Smooth muscle cell (in vitro differentiated cells): ENCODE results near the gene PPP6R2. TPM values are rescaled to one million over a fixed set of nuclear protein-coding genes. Genes with fewer than 3 reads are reported as not detected.
"Not testable (repeated sequence)": the region's sequence is repeated elsewhere in the genome, so short reads cannot be mapped to it uniquely, and the experiment has no call there.

Experiments
- DNase-seq: peaks from one replicate; lab custom pipeline; 2025; ENCODE audit not compliant: unreplicated experiment; lab: John Stamatoyannopoulos, UW
- H2AFZ ChIP-seq: fragments of 200-600 bp; sonication (generic); 2 replicates; pipeline ENCODE4 v1.6.0; 2016; ENCODE audit warnings: antibody characterized with exemption, low read depth, mild to moderate bottlenecking
- H3F3A ChIP-seq: fragments of 200-600 bp; sonication (generic); 2 replicates; pipeline ENCODE4 v1.6.0; 2017; ENCODE audit warnings: antibody characterized with exemption, low read depth
- H3K27ac ChIP-seq: fragments of 200-600 bp; sonication (generic); 2 replicates; pipeline ENCODE4 v1.5.1; 2016; ENCODE audit warnings: low read depth, mild to moderate bottlenecking
- H3K27me3 ChIP-seq: fragments of 200-600 bp; sonication (generic); 2 replicates; pipeline ENCODE4 v1.6.1; 2016; ENCODE audit warnings: low read depth, mild to moderate bottlenecking
- H3K36me3 ChIP-seq: fragments of 200-600 bp; sonication (generic); 2 replicates; pipeline ENCODE4 v1.5.1; 2016; ENCODE audit warnings: low read depth
- H3K4me1 ChIP-seq: fragments of 200-600 bp; sonication (generic); 2 replicates; pipeline ENCODE4 v1.5.1; 2016; ENCODE audit warnings: low read depth
- H3K4me2 ChIP-seq: fragments of 200-600 bp; sonication (generic); 2 replicates; pipeline ENCODE4 v1.6.0; 2016; ENCODE audit warnings: mild to moderate bottlenecking
- H3K4me3 ChIP-seq: fragments of 200-600 bp; sonication (generic); 2 replicates; pipeline ENCODE4 v1.5.1; 2016; ENCODE audit warnings: mild to moderate bottlenecking
- H3K79me2 ChIP-seq: fragments of 200-600 bp; sonication (generic); 2 replicates; pipeline ENCODE4 v1.6.0; 2016; ENCODE audit warnings: low read depth, mild to moderate bottlenecking
- H3K9ac ChIP-seq: fragments of 200-600 bp; sonication (generic); 2 replicates; pipeline ENCODE4 v1.6.0; 2016; ENCODE audit warnings: low read depth
- H3K9me3 ChIP-seq: fragments of 200-600 bp; sonication (generic); replicated peaks from 2 replicates; pipeline ENCODE4 v1.5.1; 2016; ENCODE audit warnings: low read depth
- H4K20me1 ChIP-seq: fragments of 200-600 bp; sonication (generic); 2 replicates; pipeline ENCODE4 v1.6.0; 2016; ENCODE audit warnings: low read depth
- CTCF ChIP-seq: fragments of 200-600 bp; sonication (generic); IDR thresholded peaks from 2 replicates; pipeline ENCODE4 v1.5.1; 2017; ENCODE audit warnings: borderline replicate concordance, mild to moderate bottlenecking, antibody characterized with exemption; ENCODE audit not compliant: insufficient read depth, poor library complexity, severe bottlenecking
- WGBS: methylation state at CpG from one replicate; pipeline ENCODE4 v1.1.7; 2016; ENCODE audit warnings: low lambda C conversion rate; 5-methylcytosine and 5-hydroxymethylcytosine counted together
- polyA plus RNA-seq: library from polyadenylated mRNA; unstranded; fragments of >200 nt; fragmentation: Nextera tagmentation; extraction: Ambion mirVana; gene quantifications from 2 replicates; pipeline ENCODE4 v1.2.1, GENCODE V29; 2016
- total RNA-seq: library from RNA; depleted of rRNA; stranded (reverse); fragments of >200 nt; gene quantifications from 2 replicates; pipeline ENCODE4 v1.2.3, GENCODE V29; 2014

The PPP6R2 gene
- total and polyA plus RNA-seq, 2 experiments from 2014 or later: 24.6 to 36.3 TPM

- Histone ChIP-seq H3K9ac (no peak overlapping the region), H2AFZ (no peak overlapping the region), H3K79me2 (peaks cover 3% of the 10 kb centered on the region), H3K27ac (no peak overlapping the region), H3K27me3 (no peaks in the 10 kb centered on the region), H3K36me3 (no peaks in the 10 kb centered on the region), H3K4me1 (no peaks in the 10 kb centered on the region), H3K4me2 (no peak overlapping the region), H3K9me3 (no peaks in the 10 kb centered on the region), H4K20me1 (peaks cover 39% of the 10 kb centered on the region), H3K4me3 (no peak overlapping the region), H3F3A (no peaks in the 10 kb centered on the region)
- TF ChIP-seq CTCF: no peak
- no peak for DNase-seq
- 98% methylated on average over 25 of the region's 25 CpGs for WGBS
Measured at GRCh38 chr22:50406416-50407170, 63.5 kb downstream of the PPP6R2 start.

GRCh38 chr22:50408311-50408710 lies 65.2 kb downstream of the PPP6R2 start:
- H2AFZ ChIP-seq: no peak overlapping the region
- WGBS: 99% methylated on average over 13 of the region's 13 CpGs
- TF ChIP-seq CTCF: no peak
- H3K27ac ChIP-seq: no peak overlapping the region
- no peaks in the 10 kb centered on the region for H3K9me3 ChIP-seq
- H3K4me3 ChIP-seq: no peak overlapping the region
- H3K9ac ChIP-seq: no peak overlapping the region
- H3K27me3 ChIP-seq: no peaks in the 10 kb centered on the region
- peaks cover under 1% of the 10 kb centered on the region for H3K79me2 ChIP-seq
- H4K20me1 ChIP-seq: peaks cover 26% of the 10 kb centered on the region
- no peaks in the 10 kb centered on the region for H3K4me1 ChIP-seq
- no peak for DNase-seq
- H3K36me3 ChIP-seq: no peaks in the 10 kb centered on the region
- no peak overlapping the region for H3K4me2 ChIP-seq
- no peaks in the 10 kb centered on the region for H3F3A ChIP-seq

GRCh38 chr22:50408954-50409353 lies 65.8 kb downstream of the PPP6R2 start:
- not testable (repeated sequence) for H3K4me1 ChIP-seq, H3K9ac ChIP-seq, H3K36me3 ChIP-seq, DNase-seq, H2AFZ ChIP-seq, H3K27me3 ChIP-seq, H3K4me2 ChIP-seq, H3K79me2 ChIP-seq, H3K27ac ChIP-seq, H3F3A ChIP-seq, H3K9me3 ChIP-seq, H3K4me3 ChIP-seq
- WGBS: 98% methylated on average over 9 of the region's 9 CpGs
- H4K20me1 ChIP-seq: peaks cover 20% of the 10 kb centered on the region

- 99% methylated on average over 31 of the region's 31 CpGs for WGBS
- Histone ChIP-seq H3F3A (no peaks in the 10 kb centered on the region), H3K27me3 (no peaks in the 10 kb centered on the region), H3K4me3 (no peak overlapping the region), H3K9ac (no peak overlapping the region), H3K27ac (no peak overlapping the region), H3K79me2 (no peaks in the 10 kb centered on the region), H2AFZ (no peak overlapping the region), H3K9me3 (no peaks in the 10 kb centered on the region), H3K4me1 (no peaks in the 10 kb centered on the region), H3K36me3 (peaks cover 6% of the 10 kb centered on the region), H3K4me2 (no peak overlapping the region), H4K20me1 (peaks cover 4% of the 10 kb centered on the region)
- TF ChIP-seq CTCF: no peak
- no peak for DNase-seq
Measured at GRCh38 chr22:50414476-50415248, 71.5 kb downstream of the PPP6R2 start.
